Trophoblast cell (in vitro differentiated cells and primary cell): Measurements from ENCODE around the gene PAK4.
"Not testable (repeated sequence)": the region's sequence is repeated elsewhere in the genome, so short reads cannot be mapped to it uniquely, and the experiment has no call there.

ENCODE experiments used
- DNase-seq, 2 donors: peaks; one replicate each; pipeline ENCODE4 v3.0.0-alpha.2; 2016
- H2AFZ ChIP-seq: 2 replicates; pipeline ENCODE4 v1.6.1; 2013; ENCODE audit warnings: low read length, moderate library complexity, mild to moderate bottlenecking; ENCODE audit not compliant: insufficient read depth, poor library complexity
- H2AK5ac ChIP-seq: 2 replicates; pipeline ENCODE4 v1.6.1; 2013; ENCODE audit warnings: mild to moderate bottlenecking, low read length
- H2BK120ac ChIP-seq: 2 replicates; pipeline ENCODE4 v1.6.1; 2013; ENCODE audit warnings: low read length, mild to moderate bottlenecking, moderate library complexity; ENCODE audit not compliant: insufficient read depth, poor library complexity
- H2BK12ac ChIP-seq: 2 replicates; pipeline ENCODE4 v1.6.1; 2013; ENCODE audit warnings: mild to moderate bottlenecking, low read length, moderate library complexity
- H2BK5ac ChIP-seq: 2 replicates; pipeline ENCODE4 v1.6.1; 2013; ENCODE audit warnings: low read length, low read depth, moderate library complexity, mild to moderate bottlenecking; ENCODE audit not compliant: poor library complexity
- H3K14ac ChIP-seq: 2 replicates; pipeline ENCODE4 v1.6.1; 2013; ENCODE audit warnings: mild to moderate bottlenecking, low read length
- H3K18ac ChIP-seq: 2 replicates; pipeline ENCODE4 v1.6.1; 2013; ENCODE audit warnings: mild to moderate bottlenecking, low read length
- H3K23ac ChIP-seq: 2 replicates; pipeline ENCODE4 v1.6.1; 2013; ENCODE audit warnings: low read length
- H3K27ac ChIP-seq: 2 replicates; pipeline ENCODE4 v1.5.1; 2013; ENCODE audit warnings: low read depth, mild to moderate bottlenecking, inconsistent platforms, low read length, moderate library complexity
- H3K27me3 ChIP-seq: 2 replicates; pipeline ENCODE4 v1.6.1; 2013; ENCODE audit warnings: inconsistent platforms, mild to moderate bottlenecking, low read length, moderate library complexity; ENCODE audit not compliant: insufficient read depth
- H3K36me3 ChIP-seq, 2 experiments: 1 replicate in 1 of 2; 2 replicates in 1 of 2; pipeline ENCODE4 v1.6.1; 2013; ENCODE audit warnings: low read length in 2 of 2, mild to moderate bottlenecking in 2 of 2, moderate library complexity in 1 of 2; ENCODE audit not compliant: insufficient read depth in 2 of 2, control insufficient read depth in 1 of 2
- H3K4ac ChIP-seq: 2 replicates; pipeline ENCODE4 v1.6.1; 2013; ENCODE audit warnings: low read depth, mild to moderate bottlenecking, low read length, moderate library complexity
- H3K4me1 ChIP-seq, 2 experiments: 1 replicate in 1 of 2; 2 replicates in 1 of 2; pipeline ENCODE4 v1.6.1; 2013; ENCODE audit warnings: low read length in 2 of 2, mild to moderate bottlenecking in 2 of 2, moderate library complexity in 1 of 2; ENCODE audit not compliant: insufficient read depth in 2 of 2, control insufficient read depth in 1 of 2
- H3K4me2 ChIP-seq: 2 replicates; pipeline ENCODE4 v1.6.1; 2013; ENCODE audit warnings: inconsistent platforms, mild to moderate bottlenecking, low read length, moderate library complexity
- H3K4me3 ChIP-seq: 2 replicates; pipeline ENCODE4 v1.5.1; 2013; ENCODE audit warnings: mild to moderate bottlenecking, low read depth, low read length, inconsistent platforms
- H3K79me1 ChIP-seq: one replicate; pipeline ENCODE4 v1.6.1; 2013; ENCODE audit warnings: low read length
- H3K79me2 ChIP-seq: 2 replicates; pipeline ENCODE4 v1.6.1; 2013; ENCODE audit warnings: low read length, mild to moderate bottlenecking; ENCODE audit not compliant: control insufficient read depth, insufficient read depth, poor library complexity
- H3K9ac ChIP-seq: 2 replicates; pipeline ENCODE4 v1.6.1; 2013; ENCODE audit warnings: mild to moderate bottlenecking, low read length
- H3K9me3 ChIP-seq: 2 replicates; pipeline ENCODE4 v1.6.1; 2013; ENCODE audit warnings: low read depth, mild to moderate bottlenecking, control low read depth, inconsistent platforms, low read length; ENCODE audit not compliant: insufficient read depth
- H4K12ac ChIP-seq: 2 replicates; pipeline ENCODE4 v1.6.1; 2013; ENCODE audit warnings: low read depth, mild to moderate bottlenecking, low read length, moderate library complexity
- H4K8ac ChIP-seq: 2 replicates; pipeline ENCODE4 v1.6.1; 2013; ENCODE audit warnings: low read depth, mild to moderate bottlenecking, low read length, moderate library complexity
- H4K91ac ChIP-seq: one replicate; pipeline ENCODE4 v1.6.1; 2013; ENCODE audit warnings: low read depth, mild to moderate bottlenecking, low read length, moderate library complexity
- WGBS: extraction: QIAGEN DNeasy Blood & Tissue Kit; methylation state at CpG from one replicate; pipeline ENCODE4 v1.1.7; 2013; ENCODE audit warnings: missing lambda C conversion rate; ENCODE audit not compliant: insufficient read length, insufficient coverage; ENCODE audit errors: extremely low coverage; 5-methylcytosine and 5-hydroxymethylcytosine counted together

The PAK4 gene

GRCh38 chr19:39090016-39090415 is 35.6 kb upstream of the PAK4 start:
- H3K36me3 ChIP-seq, H3K9me3 ChIP-seq, H3K4ac ChIP-seq, H3K14ac ChIP-seq, H3K4me2 ChIP-seq, H3K4me3 ChIP-seq, H2AK5ac ChIP-seq, H2BK120ac ChIP-seq, DNase-seq, H4K12ac ChIP-seq, H4K8ac ChIP-seq, H3K79me1 ChIP-seq, H3K27ac ChIP-seq, H3K9ac ChIP-seq, H3K23ac ChIP-seq, H4K91ac ChIP-seq, H2AFZ ChIP-seq, H2BK12ac ChIP-seq, H3K4me1 ChIP-seq, H3K18ac ChIP-seq, H3K79me2 ChIP-seq, H2BK5ac ChIP-seq: not testable (repeated sequence)
- H3K27me3 ChIP-seq, result peaks cover 10% of the 10 kb centered on the region
- WGBS, result no CpG with 5 or more reads among the region's 8 CpGs

GRCh38 chr19:39090881-39091280 is 34.7 kb upstream of the PAK4 start:
- no CpG with 5 or more reads among the region's 4 CpGs for WGBS
- Histone ChIP-seq H3K4ac (no peak overlapping the region), H3K4me3 (no peak overlapping the region), H3K27ac (no peak overlapping the region), H3K4me2 (no peak overlapping the region), H3K23ac (no peak overlapping the region), H3K9ac (no peak overlapping the region), H4K8ac (no peak overlapping the region), H2BK120ac (no peak overlapping the region), H4K91ac (no peak overlapping the region), H3K9me3 (no peaks in the 10 kb centered on the region), H3K14ac (no peak overlapping the region), H3K4me1 (no peaks in the 10 kb centered on the region), H3K79me1 (no peaks in the 10 kb centered on the region), H2AFZ (no peak overlapping the region), H2BK12ac (no peak overlapping the region), H2AK5ac (no peak overlapping the region), H3K36me3 (no peaks in the 10 kb centered on the region), H3K18ac (no peak overlapping the region), H2BK5ac (no peak overlapping the region), H4K12ac (no peak overlapping the region), H3K27me3 (peaks cover 1% of the 10 kb centered on the region), H3K79me2 (no peaks in the 10 kb centered on the region)
- no peak for DNase-seq

GRCh38 chr19:39095799-39096540 is 29.6 kb upstream of the PAK4 start:
- H4K8ac ChIP-seq, H2AFZ ChIP-seq, H2BK120ac ChIP-seq, H3K4me3 ChIP-seq, H4K91ac ChIP-seq, H3K27ac ChIP-seq, H2BK5ac ChIP-seq, H3K14ac ChIP-seq, DNase-seq, H3K18ac ChIP-seq, H4K12ac ChIP-seq, H3K4me1 ChIP-seq, H3K23ac ChIP-seq, H3K36me3 ChIP-seq, H3K79me2 ChIP-seq, H2AK5ac ChIP-seq, H3K9me3 ChIP-seq, H3K9ac ChIP-seq, H2BK12ac ChIP-seq, H3K27me3 ChIP-seq, H3K4ac ChIP-seq, H3K79me1 ChIP-seq, H3K4me2 ChIP-seq: not testable (repeated sequence)
- no CpG with 5 or more reads among the region's 5 CpGs for WGBS

GRCh38 chr19:39097299-39097698 is 28.3 kb upstream of the PAK4 start:
- Histone ChIP-seq H3K4me2 (no peak overlapping the region), H2BK120ac (no peak overlapping the region), H2AK5ac (no peak overlapping the region), H3K4me1 (no peaks in the 10 kb centered on the region), H2BK5ac (no peak overlapping the region), H3K27ac (no peak overlapping the region), H3K4ac (no peak overlapping the region), H3K27me3 (no peaks in the 10 kb centered on the region), H3K14ac (no peak overlapping the region), H3K36me3 (no peaks in the 10 kb centered on the region), H2AFZ (no peak overlapping the region), H3K9me3 (peaks cover 2% of the 10 kb centered on the region), H3K18ac (no peak overlapping the region), H3K23ac (no peak overlapping the region), H3K79me1 (no peaks in the 10 kb centered on the region), H4K8ac (no peak overlapping the region), H4K12ac (no peak overlapping the region), H4K91ac (no peak overlapping the region), H3K4me3 (no peak overlapping the region), H3K9ac (no peak overlapping the region), H3K79me2 (no peaks in the 10 kb centered on the region), H2BK12ac (no peak overlapping the region)
- DNase-seq, result no peak
- WGBS, result no CpG with 5 or more reads among the region's 5 CpGs
